Activated CD4-positive, CD25-positive, alpha-beta regulatory T cell treated with anti-CD3 and anti-CD28 coated beads, Interleukin-2, amount 50 U/mL, for 72 hours (primary cell): ENCODE results near the gene TUB.

ENCODE experiments used
- DNase-seq: peaks from one replicate; pipeline ENCODE4 v3.0.0; 2021

The TUB gene

GRCh38 chr11:8080674-8081590 lies at the start of gene TUB:
Gene TUB, plus strand, starts transcription at chr11:8081211. Its CDS starts 300 bp downstream, at chr11:8081511.
- no peak for DNase-seq

GRCh38 chr11:8031248-8032115 lies 49.5 kb upstream of the TUB start:
- DNase-seq = no peak

GRCh38 chr11:8032122-8032521 lies 48.9 kb upstream of the TUB start:
- no peak for DNase-seq

GRCh38 chr11:8032576-8033304 lies 48.3 kb upstream of the TUB start:
- no peak for DNase-seq

DNA sequence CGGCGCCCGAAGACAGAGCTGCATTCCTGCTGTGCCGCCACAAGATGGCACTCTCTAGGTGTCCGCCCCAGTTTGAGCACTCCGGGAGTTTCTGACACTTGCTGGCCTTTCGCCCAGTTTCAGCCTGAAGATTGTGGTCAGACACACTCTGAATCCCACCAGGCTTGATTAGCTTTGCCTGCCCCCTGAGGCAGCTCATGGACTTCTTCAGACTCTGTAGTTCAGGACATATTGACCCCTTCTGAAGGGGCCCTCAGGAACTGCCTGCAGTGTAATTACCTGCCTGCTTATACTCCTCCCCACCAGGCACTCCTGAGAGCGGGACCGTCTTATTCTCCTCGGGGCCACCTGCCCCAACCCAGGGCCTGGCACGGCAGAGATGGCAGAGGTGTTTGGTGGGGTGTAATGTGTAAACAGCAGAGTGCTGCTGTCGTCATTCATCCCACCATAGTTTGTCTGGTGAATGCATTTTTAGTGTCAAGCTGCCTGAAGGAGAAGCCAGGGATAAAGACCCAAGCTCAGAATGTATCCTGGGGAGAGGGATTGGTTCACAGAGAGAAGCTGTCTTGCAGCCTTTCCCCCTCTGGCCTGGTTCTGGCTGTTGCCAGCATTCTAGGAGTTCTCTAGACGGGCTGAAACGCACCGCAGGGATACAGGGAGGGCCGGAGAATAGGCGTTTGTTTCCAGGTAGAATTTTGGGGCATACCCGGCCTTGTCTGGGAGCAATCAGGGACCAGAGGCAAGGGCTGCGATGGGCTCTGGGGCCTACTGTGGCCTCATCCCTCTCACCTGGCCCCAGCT lies 47.5 kb upstream of the TUB start:
- DNase-seq = peak; percentile 51

DNA sequence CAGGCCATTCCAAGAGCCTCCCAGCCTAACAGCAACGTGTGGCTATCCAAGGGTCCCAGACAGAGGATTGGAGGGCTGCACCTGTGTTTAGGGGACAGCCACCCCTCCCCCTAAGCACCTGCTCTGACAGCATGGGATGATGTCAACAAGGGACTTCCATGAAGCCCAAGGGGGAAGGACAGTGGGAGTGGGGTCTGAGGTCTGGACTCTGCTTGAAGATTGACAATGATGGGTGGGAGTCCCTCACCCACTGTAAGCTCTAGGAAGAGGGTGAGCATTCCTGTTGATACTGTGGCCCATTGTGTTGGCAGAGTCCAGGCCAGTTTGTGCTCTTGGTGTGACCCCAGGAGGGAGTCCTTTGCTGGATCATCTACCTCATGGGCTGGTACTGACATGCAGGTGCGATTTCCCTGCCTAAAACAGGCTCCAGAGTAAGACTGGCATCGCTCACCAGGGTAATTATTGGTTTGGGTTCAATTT lies 46.9 kb upstream of the TUB start:
- no peak for DNase-seq

DNA sequence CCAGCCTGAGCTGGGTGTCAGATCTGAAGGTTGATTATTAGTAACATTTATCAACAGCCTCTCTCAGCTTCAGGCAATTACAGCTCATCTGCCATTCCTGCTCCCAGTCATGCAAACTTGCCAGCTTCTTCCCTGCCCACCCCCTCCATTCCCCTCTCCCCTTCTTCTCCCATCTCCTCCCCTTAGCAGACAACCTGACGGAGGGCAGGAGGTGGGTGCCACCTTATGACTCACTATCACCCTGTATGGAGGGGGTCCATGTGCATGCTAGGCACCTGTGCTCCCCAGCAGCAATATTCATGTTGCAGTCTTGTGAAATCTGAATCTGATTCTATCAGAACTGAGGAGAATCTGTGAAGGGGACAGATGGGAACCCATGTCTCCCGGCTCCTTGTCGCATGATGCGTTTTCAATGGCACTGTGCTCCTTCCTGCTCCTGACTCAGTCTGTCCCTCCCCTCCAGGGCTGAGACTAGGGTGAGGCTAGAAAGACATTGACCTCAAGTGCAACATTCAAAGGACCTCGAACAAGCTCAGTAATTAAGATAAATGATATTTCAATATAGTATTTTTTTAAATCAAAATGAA lies 46.3 kb upstream of the TUB start:
- DNase-seq = no peak

DNA sequence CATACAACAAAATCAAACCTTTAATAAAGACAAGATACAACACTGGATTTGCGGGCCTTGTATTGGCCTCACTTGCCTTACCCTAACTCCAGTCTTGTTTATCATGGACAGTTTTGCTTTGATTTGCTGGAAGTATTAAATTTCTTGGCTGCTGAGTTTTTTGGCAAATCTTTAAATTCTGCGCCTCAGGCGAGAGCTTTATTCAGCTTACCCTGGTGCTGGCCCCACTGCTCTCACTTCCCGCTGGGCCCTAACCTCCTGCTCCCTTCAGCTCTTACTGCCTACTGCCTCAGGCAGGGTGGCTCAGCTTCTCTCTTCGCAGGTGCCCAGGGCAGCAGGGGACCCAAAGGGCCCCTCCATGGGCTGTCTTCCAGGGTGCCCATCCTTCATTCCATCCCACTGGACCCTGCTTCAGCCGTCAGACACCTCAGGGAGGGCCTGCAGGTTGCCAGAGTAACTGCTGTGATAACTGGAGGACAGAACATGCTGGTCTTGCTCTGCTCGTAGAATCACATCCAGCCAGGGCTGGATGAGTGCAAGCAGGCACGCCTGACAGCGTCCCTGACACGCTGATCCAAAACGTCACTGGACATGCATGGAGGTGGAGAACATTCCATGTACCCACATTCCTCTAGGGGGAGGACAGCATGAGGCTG lies 45.7 kb upstream of the TUB start:
- DNase-seq = no peak

DNA sequence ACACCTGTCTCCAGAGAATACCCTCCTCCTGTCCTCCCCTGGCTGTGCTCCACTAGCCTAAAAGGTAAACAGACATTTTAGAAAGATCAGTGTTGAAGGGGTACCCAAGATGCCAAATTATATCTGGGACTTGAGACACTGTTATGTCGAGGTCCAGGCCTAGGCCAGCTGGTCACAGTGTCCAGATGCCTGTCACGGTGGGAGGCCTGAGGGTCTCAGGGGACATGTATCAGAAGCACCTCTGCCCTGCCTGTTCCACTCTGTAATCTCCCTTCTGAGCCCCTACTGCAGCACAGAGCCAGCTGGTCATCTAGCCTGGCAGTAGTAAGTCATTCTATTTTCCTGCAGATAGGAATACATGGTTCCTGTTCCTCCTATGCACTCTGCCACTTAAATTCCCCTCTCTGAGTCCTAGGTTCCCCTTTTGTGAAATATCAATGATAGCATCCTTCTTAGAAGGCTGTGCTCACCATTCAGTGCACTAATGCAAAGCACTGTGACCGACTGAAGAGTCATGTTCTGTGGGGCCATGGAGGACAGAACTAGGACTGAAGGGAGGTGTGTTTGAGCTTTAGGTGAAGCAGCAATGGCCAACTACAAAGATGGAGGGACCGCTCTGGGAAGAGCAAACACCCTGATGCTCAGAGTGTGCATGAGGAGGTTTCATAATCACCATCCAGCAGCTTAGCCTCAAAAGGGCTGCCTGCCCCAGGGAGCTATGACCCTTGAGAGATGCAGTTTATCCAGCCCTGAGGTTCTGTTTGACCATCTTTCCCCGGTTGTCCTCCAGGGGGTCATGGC lies 44.8 kb upstream of the TUB start:
- no peak for DNase-seq

DNA sequence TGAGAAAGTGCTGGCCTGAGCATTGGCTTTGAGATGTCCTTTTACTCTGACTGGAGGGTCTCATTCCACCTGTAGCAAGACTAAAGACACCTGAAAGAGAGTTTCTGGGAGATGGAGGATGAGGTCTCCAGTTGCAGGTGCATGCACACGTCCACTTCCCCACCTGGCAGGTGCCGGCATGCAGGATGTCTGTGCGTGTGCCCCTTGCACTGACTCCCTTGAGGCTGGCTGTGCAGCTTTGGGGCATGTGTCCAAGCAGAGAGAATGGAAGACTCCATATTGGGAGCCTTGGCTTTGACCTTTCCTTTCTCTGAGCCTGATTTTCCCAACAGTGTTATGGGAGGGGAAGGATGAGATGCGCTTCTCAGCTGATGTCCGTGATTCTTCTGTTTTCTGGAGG lies 44.0 kb upstream of the TUB start:
- DNase-seq = no peak

DNA sequence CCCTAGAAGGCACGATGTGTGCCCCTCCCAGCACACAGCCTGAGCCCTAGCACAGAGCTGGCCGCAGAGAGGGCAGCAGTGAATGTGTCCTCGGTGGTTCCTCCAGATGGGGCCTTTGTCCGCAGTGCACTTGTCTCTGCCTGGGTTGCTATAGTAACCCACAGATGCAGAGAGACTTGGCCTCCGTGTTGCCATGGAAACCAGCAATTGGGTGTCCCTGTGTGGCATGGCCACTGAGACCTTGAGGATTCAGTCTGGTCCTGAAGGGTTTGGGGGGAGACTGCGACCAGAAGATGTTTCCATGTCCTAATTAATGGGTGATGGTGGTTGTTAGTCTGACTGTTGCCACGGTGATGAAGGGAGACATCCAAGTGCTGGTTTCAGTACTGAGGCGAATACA lies 42.6 kb upstream of the TUB start:
- no peak for DNase-seq

- DNase-seq = no peak
Observed at GRCh38 chr11:8038811-8039529, 42.0 kb upstream of the TUB start.

- no peak for DNase-seq
Observed at GRCh38 chr11:8039530-8040260, 41.3 kb upstream of the TUB start.

DNA sequence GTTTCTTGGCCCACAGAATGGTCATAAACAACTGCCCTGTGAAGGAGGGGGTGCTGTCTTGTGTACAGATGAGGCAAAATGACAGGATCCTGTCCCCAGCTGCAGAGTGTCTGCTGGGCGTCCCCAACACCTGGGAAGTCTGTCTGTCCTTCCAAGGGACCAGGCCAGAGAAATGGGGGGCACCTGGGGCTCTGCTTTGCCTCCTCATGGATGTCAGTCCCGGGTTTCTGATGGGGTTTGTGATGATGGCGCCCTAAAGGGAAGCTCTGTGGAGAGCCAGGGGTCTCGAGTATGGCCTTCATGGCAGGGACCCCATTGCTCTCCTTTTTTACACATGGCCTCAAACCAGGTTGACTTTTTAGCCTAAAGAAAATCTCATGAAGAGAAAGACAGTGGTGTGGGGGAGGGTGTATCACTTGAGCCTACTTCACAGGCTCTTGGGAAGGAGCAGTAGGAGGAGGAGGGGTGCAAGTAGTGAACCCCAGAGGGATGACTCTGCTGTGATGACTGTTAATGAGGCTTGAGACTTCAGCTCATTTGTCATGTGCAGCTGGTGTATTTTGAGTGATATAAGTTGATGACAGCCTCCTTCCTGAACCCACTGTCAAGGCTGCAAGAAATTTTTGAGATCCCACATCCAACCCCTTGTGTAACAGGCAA lies 40.6 kb upstream of the TUB start:
- no peak for DNase-seq

GRCh38 chr11:8040921-8041285 lies 40.1 kb upstream of the TUB start:
- no peak for DNase-seq

DNA sequence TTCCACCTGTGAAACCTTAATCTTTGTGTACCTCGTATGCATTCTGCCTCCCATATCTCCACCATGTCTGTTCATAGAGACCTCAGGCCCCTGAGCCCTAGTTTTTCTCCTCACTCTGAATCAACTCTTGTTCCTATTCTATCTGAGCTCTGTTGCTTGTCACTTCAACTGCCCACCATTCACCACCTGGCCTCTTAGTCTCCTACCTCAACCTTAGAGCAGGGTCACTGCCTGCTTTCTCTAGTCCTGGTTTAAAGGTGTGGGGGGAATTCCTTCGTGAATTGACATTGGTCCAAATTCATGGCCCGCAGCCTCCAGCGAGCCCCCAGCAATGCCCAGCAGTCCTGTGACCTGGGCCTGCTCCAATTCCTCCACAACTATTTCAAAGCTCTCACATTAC lies 39.4 kb upstream of the TUB start:
- no peak for DNase-seq

GRCh38 chr11:8043756-8044155 lies 37.3 kb upstream of the TUB start:
- DNase-seq = no peak

GRCh38 chr11:8045839-8046238 lies 35.2 kb upstream of the TUB start:
- no peak for DNase-seq
